OCI-LY3 (cell line): ENCODE data around the gene LRRC4C.

ENCODE experiments used
- CTCF ChIP-seq: fragments of 200-600, 300-600 bp; sonication (generic); IDR thresholded peaks from 2 replicates; pipeline ENCODE4 v1.5.1; 2014; ENCODE audit warnings: antibody characterized with exemption, low read length, low read depth
- EZH2phosphoT487 ChIP-seq: fragments of 200-600 bp; shearing (Covaris generic); IDR thresholded peaks from 2 replicates; pipeline ENCODE4 v1.6.1; 2018; ENCODE audit warnings: antibody characterized with exemption, mixed run types, low read depth

GRCh38 chr11:40080434-40080833 is 1379.0 kb downstream of the LRRC4C start:
- no peak for TF ChIP-seq CTCF
- no peak for TF ChIP-seq EZH2phosphoT487
